H9 (cell line): ENCODE data around the gene EZH2. TPM values are rescaled to one million over a fixed set of nuclear protein-coding genes. Genes with fewer than 3 reads are reported as not detected.

Experiments used
- DNase-seq: peaks from one replicate; pipeline ENCODE4 v3.0.0-alpha.2; 2017
- H2AFZ ChIP-seq: one replicate; pipeline ENCODE4 v1.6.1; 2013; ENCODE audit warnings: mild to moderate bottlenecking, low read length, control low read depth, moderate library complexity
- H2AK5ac ChIP-seq: 2 replicates; pipeline ENCODE4 v1.6.1; 2013; ENCODE audit warnings: low read length, control low read depth, mixed read lengths; ENCODE audit not compliant: insufficient read length
- H2BK120ac ChIP-seq: one replicate; pipeline ENCODE4 v1.6.1; 2013; ENCODE audit warnings: low read depth, mild to moderate bottlenecking, low read length, control low read depth, inconsistent platforms; ENCODE audit not compliant: poor library complexity, severe bottlenecking
- H2BK12ac ChIP-seq: 2 replicates; pipeline ENCODE4 v1.6.1; 2013; ENCODE audit warnings: low read length, control low read depth, mixed read lengths, low read depth; ENCODE audit not compliant: insufficient read length
- H2BK15ac ChIP-seq: 2 replicates; pipeline ENCODE4 v1.6.1; 2013; ENCODE audit warnings: low read depth, low read length, control low read depth
- H2BK20ac ChIP-seq: one replicate; pipeline ENCODE4 v1.6.1; 2013; ENCODE audit warnings: low read depth, mild to moderate bottlenecking, low read length, control low read depth, inconsistent platforms; ENCODE audit not compliant: poor library complexity, severe bottlenecking
- H2BK5ac ChIP-seq: 2 replicates; pipeline ENCODE4 v1.6.1; 2013; ENCODE audit warnings: low read length, control low read depth, mixed read lengths; ENCODE audit not compliant: insufficient read length
- H3K14ac ChIP-seq: 2 replicates; pipeline ENCODE4 v1.6.1; 2013; ENCODE audit warnings: low read length, control low read depth; ENCODE audit not compliant: insufficient read depth
- H3K18ac ChIP-seq: 2 replicates; pipeline ENCODE4 v1.6.1; 2013; ENCODE audit warnings: low read depth, mild to moderate bottlenecking, mixed read lengths, low read length, control low read depth; ENCODE audit not compliant: insufficient read length
- H3K23ac ChIP-seq: 2 replicates; pipeline ENCODE4 v1.6.1; 2013; ENCODE audit warnings: low read length, control low read depth, mixed read lengths, low read depth; ENCODE audit not compliant: insufficient read length
- H3K23me2 ChIP-seq: 2 replicates; pipeline ENCODE4 v1.6.1; 2013; ENCODE audit warnings: low read depth, mild to moderate bottlenecking, mixed read lengths, low read length, control low read depth; ENCODE audit not compliant: insufficient read length, poor library complexity, severe bottlenecking
- H3K27ac ChIP-seq: 2 replicates; pipeline ENCODE4 v1.5.1; 2013; ENCODE audit warnings: low read length, control low read depth, mixed read lengths, low read depth; ENCODE audit not compliant: insufficient read length
- H3K27me3 ChIP-seq: 2 replicates; pipeline ENCODE4 v1.6.1; 2013; ENCODE audit warnings: low read length, control low read depth, inconsistent platforms; ENCODE audit not compliant: insufficient read depth
- H3K4ac ChIP-seq: 2 replicates; pipeline ENCODE4 v1.6.1; 2013; ENCODE audit warnings: low read depth, mild to moderate bottlenecking, control low read depth, inconsistent platforms, low read length, moderate library complexity
- H3K4me1 ChIP-seq: 2 replicates; pipeline ENCODE4 v1.6.1; 2013; ENCODE audit warnings: low read length, control low read depth, inconsistent platforms; ENCODE audit not compliant: insufficient read depth
- H3K4me2 ChIP-seq: 2 replicates; pipeline ENCODE4 v1.6.1; 2013; ENCODE audit warnings: low read length, control low read depth, mixed read lengths; ENCODE audit not compliant: insufficient read length, insufficient read depth
- H3K56ac ChIP-seq: 2 replicates; pipeline ENCODE4 v1.6.1; 2013; ENCODE audit warnings: low read depth, mild to moderate bottlenecking, mixed read lengths, low read length, control low read depth; ENCODE audit not compliant: insufficient read length
- H3K79me1 ChIP-seq: 2 replicates; pipeline ENCODE4 v1.6.1; 2013; ENCODE audit warnings: low read depth, mild to moderate bottlenecking, moderate library complexity, low read length, control low read depth, inconsistent platforms; ENCODE audit not compliant: insufficient read depth, poor library complexity, severe bottlenecking
- H3K79me2 ChIP-seq: 2 replicates; pipeline ENCODE4 v1.6.1; 2013; ENCODE audit warnings: low read length, control low read depth, inconsistent platforms; ENCODE audit not compliant: insufficient read depth
- H3K9ac ChIP-seq: 2 replicates; pipeline ENCODE4 v1.6.1; 2013; ENCODE audit warnings: low read length, control low read depth, mixed read lengths; ENCODE audit not compliant: insufficient read length; ENCODE audit errors: extremely low read depth
- H3K9me3 ChIP-seq: one replicate; pipeline ENCODE4 v1.6.1; 2013; ENCODE audit warnings: low read depth, low read length, inconsistent platforms; ENCODE audit not compliant: control insufficient read depth
- H3T11ph ChIP-seq: one replicate; pipeline ENCODE4 v1.6.1; 2013; ENCODE audit warnings: mild to moderate bottlenecking, low read length, control low read depth, inconsistent platforms
- H4K20me1 ChIP-seq: one replicate; pipeline ENCODE4 v1.6.1; 2013; ENCODE audit not compliant: control insufficient read depth, insufficient read length, insufficient read depth
- H4K5ac ChIP-seq: 2 replicates; pipeline ENCODE4 v1.6.1; 2013; ENCODE audit warnings: low read depth, mild to moderate bottlenecking, mixed read lengths, low read length, control low read depth; ENCODE audit not compliant: insufficient read length
- H4K8ac ChIP-seq: replicated peaks from 2 replicates; pipeline ENCODE4 v1.6.1; 2013; ENCODE audit warnings: low read length, control low read depth, mixed read lengths, low read depth; ENCODE audit not compliant: insufficient read length
- H4K91ac ChIP-seq: 2 replicates; pipeline ENCODE4 v1.6.1; 2013; ENCODE audit warnings: low read depth, mild to moderate bottlenecking, moderate library complexity, mixed read lengths, low read length, control low read depth; ENCODE audit not compliant: insufficient read length
- H3K27ac Mint-ChIP-seq, 3 experiments: 2 replicates in 2 of 3; 3 replicates in 1 of 3; pipeline ENCODE4 v1.8.0; 2020 to 2021; ENCODE audit warnings: mixed read lengths in 3 of 3, mild to moderate bottlenecking in 1 of 3, moderate library complexity in 1 of 3
- H3K27me3 Mint-ChIP-seq: 2 replicates; pipeline ENCODE4 v1.8.0; 2021; ENCODE audit warnings: low read depth, mild to moderate bottlenecking, moderate library complexity, mixed read lengths
- H3K36me3 Mint-ChIP-seq, 3 experiments: 2 replicates in 2 of 3; 3 replicates in 1 of 3; pipeline ENCODE4 v1.8.0; 2020 to 2021; ENCODE audit warnings: low read depth in 3 of 3, mixed read lengths in 3 of 3; ENCODE audit not compliant: insufficient read depth in 1 of 3
- H3K4me1 Mint-ChIP-seq, 2 experiments: 2 replicates each; pipeline ENCODE4 v1.8.0; 2020; ENCODE audit warnings: mixed read lengths in 2 of 2
- H3K4me3 Mint-ChIP-seq, 2 experiments: 2 replicates in 1 of 2; 3 replicates in 1 of 2; pipeline ENCODE4 v1.8.0; 2020 to 2021; ENCODE audit warnings: mild to moderate bottlenecking in 2 of 2, mixed read lengths in 2 of 2, moderate library complexity in 1 of 2
- H3K9me3 Mint-ChIP-seq, 2 experiments: 2 replicates in 1 of 2; 3 replicates in 1 of 2; pipeline ENCODE4 v1.8.0; 2020; ENCODE audit warnings: mild to moderate bottlenecking in 2 of 2, mixed read lengths in 2 of 2, moderate library complexity in 1 of 2
- CTCF ChIP-seq: fragments of 200-600 bp; sonication (generic); conservative IDR thresholded peaks from 3 replicates; pipeline ENCODE4 v1.8.0; 2021; ENCODE audit warnings: antibody characterized with exemption, mild to moderate bottlenecking
- WGBS: extraction: QIAGEN DNeasy Blood & Tissue Kit; methylation state at CpG from one replicate; pipeline ENCODE4 v1.1.7; 2013; ENCODE audit warnings: missing lambda C conversion rate, low lambda C conversion rate, mixed read lengths; ENCODE audit not compliant: insufficient read length; ENCODE audit errors: extremely low coverage; 5-methylcytosine and 5-hydroxymethylcytosine counted together
- total RNA-seq: library from RNA; stranded (reverse); gene quantifications from 2 replicates; pipeline ENCODE4 v1.2.1, GENCODE V29; 2021

EZH2 gene
- total RNA-seq, 1 experiment from 2014 or later, result 41.3 TPM

GRCh38 chr7:148813890-148814289 is 70.2 kb downstream of the EZH2 start:
- Mint-ChIP-seq H3K9me3 (no peaks in the 10 kb centered on the region), H3K27me3 (no peaks in the 10 kb centered on the region), H3K27ac (no peak overlapping the region; a peak in 1 of 7 replicates), H3K4me3 (no peak overlapping the region), H3K4me1 (peaks cover 12 to 17% of the 10 kb centered on the region in 2 experiments), H3K36me3 (peaks cover 41 to 87% (median 82%) of the 10 kb centered on the region in 3 experiments; a peak in 6 of 7 replicates)
- no CpG with 5 or more reads among the region's 9 CpGs for WGBS
- no peaks in the 10 kb centered on the region for H3K4me1 ChIP-seq
- H2AK5ac ChIP-seq, result no peak overlapping the region
- H4K91ac ChIP-seq, result no peak overlapping the region
- H3K4ac ChIP-seq, result no peak overlapping the region
- H2BK20ac ChIP-seq, result no peak overlapping the region
- no peaks in the 10 kb centered on the region for H3K79me2 ChIP-seq
- H3K23ac ChIP-seq, result no peak overlapping the region
- no peaks in the 10 kb centered on the region for H3K27me3 ChIP-seq
- H3K27ac ChIP-seq, result no peak overlapping the region
- H3K18ac ChIP-seq, result no peak overlapping the region
- no peak overlapping the region for H3T11ph ChIP-seq
- H3K9ac ChIP-seq, result no peak overlapping the region
- no peak overlapping the region for H2BK120ac ChIP-seq
- no peak overlapping the region for H2AFZ ChIP-seq
- H3K23me2 ChIP-seq, result no peaks in the 10 kb centered on the region
- H2BK12ac ChIP-seq, result no peak overlapping the region
- TF ChIP-seq CTCF, result no peak
- H3K79me1 ChIP-seq, result no peaks in the 10 kb centered on the region
- no peaks in the 10 kb centered on the region for H3K9me3 ChIP-seq
- DNase-seq, result no peak
- no peak overlapping the region for H2BK5ac ChIP-seq
- no peak overlapping the region for H3K4me2 ChIP-seq
- no peak overlapping the region for H3K14ac ChIP-seq
- H4K8ac ChIP-seq, result no peak overlapping the region
- no peak overlapping the region for H2BK15ac ChIP-seq
- H3K56ac ChIP-seq, result no peak overlapping the region
- H4K20me1 ChIP-seq, result no peaks in the 10 kb centered on the region
- H4K5ac ChIP-seq, result no peak overlapping the region
